Fibroblast of gingiva (primary cell): ENCODE data around the gene ACIN1.
A peak's percentile ranks its signal among the peaks of the same experiment; 100 is the strongest.
"Not testable (repeated sequence)": the region's sequence is repeated elsewhere in the genome, so short reads cannot be mapped to it uniquely, and the experiment has no call there.

Source experiments
- DNase-seq: peaks from one replicate; pipeline ENCODE4 v3.0.0-alpha.2; 2011; ENCODE audit warnings: low read depth

The ACIN1 gene

GRCh38 chr14:23041729-23042128, 53.2 kb downstream of the ACIN1 start:
- no peak for DNase-seq

GRCh38 chr14:23040100-23040499, 54.8 kb downstream of the ACIN1 start:
- DNase-seq, result no peak

- no peak for DNase-seq
Observed at GRCh38 chr14:23035303-23036144, 59.4 kb downstream of the ACIN1 start.

GRCh38 chr14:23034498-23035302, 60.2 kb downstream of the ACIN1 start, which contains the start of gene PSMB5:
TSS of gene PSMB5 (minus strand) at chr14:23034900. CDS start at chr14:23034881, 19 bp downstream.
- DNase-seq, result peak; percentile 93

DNA sequence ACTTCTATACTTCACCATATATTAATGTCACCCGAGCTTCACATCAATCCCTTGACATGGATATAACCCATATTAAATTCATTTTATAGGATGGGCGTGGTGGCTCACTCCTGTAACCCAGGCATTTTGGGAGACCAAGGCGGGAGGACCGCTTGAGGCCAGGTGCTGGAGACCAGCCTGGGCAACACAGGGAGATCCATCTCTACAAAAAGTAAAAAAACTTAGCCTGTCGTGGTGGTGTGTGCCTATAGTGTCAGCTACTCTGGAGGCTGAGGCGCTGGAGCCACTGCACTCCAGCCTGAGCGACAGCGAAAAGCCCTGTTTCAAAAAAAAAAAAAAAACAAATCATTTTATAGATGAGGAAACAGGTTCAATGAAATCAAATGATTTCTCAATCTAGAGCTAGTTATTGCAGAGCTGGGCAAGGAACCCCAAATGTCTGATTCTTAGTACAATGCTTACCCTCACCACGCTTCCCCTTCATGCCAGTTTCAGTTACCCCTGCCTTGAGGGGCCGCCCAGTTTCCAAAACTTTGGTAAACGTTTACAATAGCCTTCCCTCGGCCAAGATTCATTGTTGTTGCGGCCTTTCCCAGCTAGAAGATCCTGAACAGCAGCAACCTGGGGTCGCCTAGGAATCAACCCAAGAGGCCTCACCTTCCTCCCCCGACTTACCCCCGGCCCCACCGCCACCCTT, 61.0 kb downstream of the ACIN1 start:
- DNase-seq, result no peak

DNA sequence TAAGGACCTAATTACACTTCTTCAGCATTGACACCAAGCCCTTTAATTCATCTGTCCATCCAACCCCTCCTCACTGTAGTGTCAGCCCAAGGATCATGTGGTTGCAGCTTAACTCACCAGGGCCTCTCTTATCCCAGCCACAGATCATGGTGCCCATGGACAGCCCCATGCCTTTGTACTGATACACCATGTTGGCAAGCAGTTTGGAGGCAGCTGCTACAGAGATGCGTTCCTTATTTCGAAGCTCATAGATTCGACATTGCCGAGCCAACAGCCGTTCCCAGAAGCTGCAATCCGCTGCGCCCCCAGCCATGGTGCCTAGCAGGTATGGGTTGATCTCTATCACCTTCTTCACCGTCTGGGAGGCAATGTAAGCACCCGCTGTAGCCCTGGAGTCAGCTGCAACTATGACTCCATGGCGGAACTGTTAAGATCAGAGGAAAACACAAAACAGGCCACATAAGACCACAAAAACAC, 61.6 kb downstream of the ACIN1 start:
- no peak for DNase-seq

GRCh38 chr14:23030936-23031335, 64.0 kb downstream of the ACIN1 start:
- no peak for DNase-seq

GRCh38 chr14:23028799-23029198, 66.1 kb downstream of the ACIN1 start:
- no peak for DNase-seq

- DNase-seq, result no peak
Observed at GRCh38 chr14:23025151-23025814, 69.7 kb downstream of the ACIN1 start.

DNA sequence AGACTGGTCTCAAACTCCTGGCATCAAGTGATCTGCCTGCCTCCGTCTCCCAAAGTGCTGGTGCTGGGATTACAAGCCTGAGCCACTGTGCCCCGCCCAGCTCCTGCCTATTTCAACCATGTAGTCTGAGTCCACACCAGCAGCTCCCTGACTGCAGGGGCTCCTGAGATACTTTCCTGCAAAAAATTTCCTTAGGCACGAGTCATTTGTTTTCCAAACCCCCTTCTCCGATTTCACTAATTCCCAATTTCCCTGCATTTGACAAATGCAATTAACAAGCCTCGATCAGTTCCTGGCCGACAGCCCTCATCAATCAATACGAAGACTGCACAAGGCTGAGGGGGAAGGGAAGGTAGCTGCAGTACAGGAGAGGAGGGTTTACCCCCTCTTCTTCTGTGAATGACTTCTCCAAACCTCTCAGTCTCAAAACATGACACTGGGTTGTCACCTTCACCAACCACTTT, 70.3 kb downstream of the ACIN1 start:
- no peak for DNase-seq

GRCh38 chr14:23023795-23024152, 71.2 kb downstream of the ACIN1 start:
- DNase-seq, result no peak

- no peak for DNase-seq
Observed at GRCh38 chr14:23023022-23023794, 71.7 kb downstream of the ACIN1 start.

DNA sequence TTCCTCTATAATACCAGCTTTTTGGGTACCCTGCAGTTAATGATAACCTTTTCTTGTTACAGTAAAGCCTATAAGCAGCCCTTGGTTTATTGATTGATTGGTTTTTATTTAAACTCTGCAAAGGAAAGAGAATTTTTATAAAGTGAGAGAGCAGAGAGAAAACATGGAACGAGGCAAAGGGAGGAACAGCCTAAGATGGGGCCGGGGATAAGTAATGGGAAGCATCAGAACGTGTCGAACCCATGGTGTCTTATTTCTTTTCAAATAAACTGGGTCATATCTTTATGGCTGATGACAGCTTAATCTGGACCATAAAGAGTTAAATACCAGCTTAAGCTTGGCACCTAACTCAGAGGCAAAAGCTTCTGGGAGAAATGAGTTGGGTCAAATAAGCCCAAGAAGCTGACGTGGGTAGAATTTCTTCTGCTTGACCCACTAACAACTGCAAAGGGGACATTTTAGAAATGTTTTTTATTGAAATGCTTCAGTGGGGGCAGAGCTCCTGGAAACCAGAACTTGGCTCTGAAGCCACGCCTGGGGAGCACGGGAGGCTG, 73.0 kb downstream of the ACIN1 start:
- DNase-seq, result no peak

DNA sequence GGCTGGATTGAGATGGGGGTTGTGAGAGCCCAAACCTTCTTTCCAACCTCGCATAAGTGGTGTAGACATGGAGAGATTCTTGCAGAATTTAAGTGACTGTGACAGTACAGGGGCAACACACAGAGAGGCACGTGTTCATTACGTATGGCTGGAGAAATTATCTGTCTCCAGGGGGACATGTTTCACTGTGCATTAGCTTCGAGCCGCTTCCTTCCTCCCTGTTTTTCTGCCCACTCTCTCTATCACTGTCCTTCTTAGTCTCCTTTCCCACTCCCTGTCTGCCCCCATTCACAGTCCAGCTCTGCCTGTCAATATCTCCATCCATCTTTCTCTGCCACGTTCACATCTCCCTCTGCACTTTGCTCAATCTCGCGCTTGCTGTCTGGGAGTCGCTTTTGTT, 73.5 kb downstream of the ACIN1 start:
- DNase-seq, result no peak

DNA sequence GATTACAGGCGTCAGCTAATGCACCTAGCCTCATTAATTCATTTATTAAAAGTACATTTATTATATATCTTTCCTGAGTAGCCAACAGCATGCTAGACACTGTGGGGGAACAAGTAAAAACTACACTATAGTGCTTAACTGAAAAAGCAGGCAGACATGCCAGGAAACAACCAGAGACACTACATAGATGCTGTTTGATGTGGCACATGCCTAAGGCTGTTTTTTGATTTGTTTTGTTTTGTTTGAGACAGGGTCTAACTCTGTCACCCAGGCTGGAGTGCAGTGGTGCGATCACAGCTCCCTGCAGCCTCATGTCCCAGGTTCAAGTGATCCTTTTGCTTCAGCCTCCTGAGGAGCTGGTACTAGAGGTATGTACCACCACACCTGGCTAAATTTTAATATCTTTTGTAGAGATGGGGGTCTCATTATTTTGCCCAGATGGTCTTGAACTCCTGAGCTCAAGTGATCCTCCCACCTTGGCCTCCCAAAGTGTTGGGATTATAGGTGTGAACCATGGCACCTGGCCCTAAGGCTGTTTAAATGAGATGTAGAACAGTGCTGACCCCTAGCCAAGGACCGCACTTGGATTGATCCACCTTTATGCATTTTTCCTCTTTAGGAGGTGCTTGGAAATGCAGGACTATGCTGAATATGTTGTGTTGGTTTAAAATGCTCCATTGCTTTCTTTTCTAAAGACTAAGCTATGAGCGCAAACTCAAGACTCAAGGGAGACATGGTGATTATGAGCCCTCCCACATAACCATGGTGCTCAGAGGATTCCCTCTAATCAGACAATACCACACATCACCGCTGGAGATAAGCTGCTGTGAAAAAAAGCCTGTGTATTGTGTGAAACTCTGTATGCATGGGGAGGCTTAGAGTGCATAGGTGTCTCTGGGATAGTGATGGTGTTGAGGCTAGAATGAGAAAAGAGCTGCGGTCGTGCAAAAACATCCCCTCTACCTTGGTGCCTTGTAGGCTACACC, 74.5 kb downstream of the ACIN1 start:
- DNase-seq, result no peak

DNA sequence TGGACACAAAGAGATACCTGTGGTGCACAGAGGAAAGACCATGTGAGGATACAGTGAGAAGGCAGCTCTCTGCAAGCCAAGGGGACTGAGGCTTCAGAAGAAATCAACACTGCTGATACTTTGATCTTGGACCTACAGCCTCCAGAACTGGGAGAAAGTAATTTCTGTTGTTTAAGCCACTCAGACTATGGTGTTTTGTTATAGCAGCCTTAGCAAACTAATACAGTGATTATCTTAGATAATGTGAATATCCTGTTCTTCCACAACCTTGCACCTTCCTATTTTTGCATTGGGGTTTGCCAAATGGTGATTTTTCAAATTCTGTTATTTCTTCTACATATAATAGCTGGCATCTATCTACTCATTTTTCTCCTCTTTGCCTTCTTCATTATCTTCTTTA, 76.8 kb downstream of the ACIN1 start:
- DNase-seq, result no peak

DNA sequence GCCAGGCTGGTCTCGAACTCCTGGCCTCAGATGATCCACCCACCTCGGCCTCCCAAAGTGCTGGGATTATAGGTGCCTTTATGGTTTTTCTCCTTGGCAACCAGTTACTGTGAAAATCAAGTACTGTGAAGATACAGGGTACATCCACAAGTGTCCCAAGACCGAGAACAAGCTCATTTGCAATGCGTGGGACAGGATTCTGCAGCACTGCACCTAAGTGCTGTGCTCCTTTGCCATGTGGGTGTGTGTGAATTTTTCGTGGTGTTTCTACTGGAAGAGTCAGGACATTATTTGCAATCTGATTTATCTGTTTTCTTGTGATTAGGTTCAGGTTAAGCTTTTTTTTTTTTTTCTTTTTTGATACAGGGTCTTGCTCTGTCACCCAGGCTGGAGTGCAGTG, 77.8 kb downstream of the ACIN1 start:
- DNase-seq, result no peak

- no peak for DNase-seq
Observed at GRCh38 chr14:23015618-23016017, 79.3 kb downstream of the ACIN1 start.

DNA sequence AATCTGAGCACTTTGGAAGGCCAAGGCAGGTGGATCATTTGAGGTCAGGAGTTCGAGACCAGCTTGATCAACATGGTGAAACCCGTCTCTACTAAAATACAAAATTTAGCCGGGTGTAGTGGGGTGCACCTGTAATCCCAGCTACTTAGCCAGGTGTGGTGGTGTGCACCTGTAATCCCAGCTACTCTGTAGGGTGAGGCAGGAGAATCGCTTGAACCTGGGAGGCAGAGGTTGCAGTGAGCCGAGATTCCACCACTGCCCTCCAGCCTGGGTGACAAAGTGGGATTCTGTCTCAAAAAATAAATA, 81.2 kb downstream of the ACIN1 start:
- not testable (repeated sequence) for DNase-seq
